DMS153 (cell line): ENCODE data around the gene TMIGD3.

Source experiments
- DNase-seq: peaks from one replicate; lab custom pipeline; 2025; lab: John Stamatoyannopoulos, UW

Gene TMIGD3

DNA sequence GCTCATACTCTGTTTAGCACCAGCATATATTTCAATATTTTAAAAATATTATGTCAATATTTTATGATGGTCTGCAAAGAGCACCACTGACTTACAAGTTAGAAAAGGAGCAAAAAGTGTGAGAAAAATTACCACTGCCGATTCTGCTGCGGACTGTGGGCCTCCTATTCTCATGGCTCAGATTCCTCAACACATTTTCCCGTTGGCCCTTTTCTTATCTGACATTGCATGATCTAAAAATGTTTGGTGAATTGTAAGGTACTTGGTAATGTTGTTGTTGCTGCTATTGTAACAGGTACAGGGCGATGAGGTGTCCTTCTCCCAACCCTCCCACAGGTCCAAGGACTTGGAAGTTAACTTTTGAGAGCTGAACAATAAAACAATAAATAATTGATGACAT, 28.9 kb downstream of the TMIGD3 start:
- no peak for DNase-seq

DNA sequence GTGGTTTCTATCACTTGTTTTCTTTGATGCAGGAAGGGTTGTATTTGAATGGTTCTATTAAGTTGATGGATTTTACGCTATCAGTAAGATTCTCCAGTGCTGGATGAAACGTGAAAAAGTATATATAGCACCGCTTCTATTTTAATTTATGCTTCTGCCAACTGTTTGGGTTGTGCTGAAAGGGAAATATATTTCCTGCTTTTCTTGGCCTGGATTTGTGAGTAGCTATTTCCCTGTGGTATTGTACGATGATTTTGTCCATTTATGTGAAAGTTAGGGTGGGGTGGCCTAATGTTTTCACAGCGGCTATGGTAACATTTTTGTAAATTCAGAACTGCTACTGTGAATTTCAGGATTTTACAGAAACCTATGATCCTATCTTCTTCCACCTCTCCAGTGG, 29.3 kb downstream of the TMIGD3 start:
- no peak for DNase-seq

DNA sequence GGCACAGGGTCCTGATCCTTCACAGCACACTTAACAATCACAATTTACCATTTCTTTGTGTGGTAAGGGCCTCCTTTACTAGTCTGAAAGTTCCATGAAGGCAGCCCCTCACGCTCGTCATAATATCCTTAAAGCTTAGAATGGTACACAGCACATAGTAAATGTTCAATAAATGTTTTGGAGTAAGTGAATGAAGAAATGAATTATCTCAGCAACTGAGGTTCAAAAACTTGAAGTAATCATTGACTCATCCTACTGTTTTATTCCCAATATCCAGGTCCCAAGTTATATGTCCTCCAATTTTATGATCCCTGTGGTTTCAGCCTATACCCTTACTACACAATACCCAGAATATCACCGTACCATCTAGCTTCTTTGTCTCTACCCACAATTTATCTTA, 31.9 kb downstream of the TMIGD3 start:
- no peak for DNase-seq

DNA sequence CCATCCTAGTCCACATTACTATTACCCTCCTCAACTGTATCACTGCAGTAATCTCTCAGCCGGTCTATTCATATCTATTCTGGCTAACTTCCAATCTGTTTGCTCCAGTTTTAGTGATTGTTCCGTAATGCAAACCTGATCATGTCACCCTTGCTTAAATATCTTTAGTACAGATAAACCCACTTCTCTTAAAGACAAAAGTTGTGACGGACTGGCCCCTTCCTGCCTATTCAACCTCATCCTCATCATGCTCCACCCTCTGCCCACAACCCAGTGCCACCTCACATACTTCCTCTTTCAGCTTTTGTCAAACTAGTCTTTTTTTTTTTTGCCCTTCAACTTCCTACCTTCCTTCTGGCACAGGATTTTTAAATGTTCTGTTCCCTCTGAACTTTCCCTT, 32.4 kb downstream of the TMIGD3 start:
- DNase-seq = no peak

DNA sequence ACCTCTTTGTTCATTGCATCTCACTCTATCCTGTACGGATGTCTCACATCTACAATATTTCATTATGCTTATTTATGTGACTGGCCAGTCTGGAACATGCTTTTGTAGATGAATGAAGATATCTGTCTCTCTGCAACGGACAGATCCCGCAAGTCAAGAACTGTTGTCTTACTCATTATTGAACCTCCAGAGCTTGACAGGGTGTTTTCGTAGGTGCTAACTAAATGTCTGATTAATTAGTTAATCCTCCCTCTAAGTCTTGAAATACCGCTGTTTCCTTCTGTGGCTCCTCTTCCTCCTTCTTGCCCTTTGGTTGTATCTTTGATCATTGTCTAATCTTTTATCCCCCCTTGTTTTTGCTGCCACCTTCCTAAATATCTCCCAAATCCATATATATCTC, 32.8 kb downstream of the TMIGD3 start:
- DNase-seq = no peak

DNA sequence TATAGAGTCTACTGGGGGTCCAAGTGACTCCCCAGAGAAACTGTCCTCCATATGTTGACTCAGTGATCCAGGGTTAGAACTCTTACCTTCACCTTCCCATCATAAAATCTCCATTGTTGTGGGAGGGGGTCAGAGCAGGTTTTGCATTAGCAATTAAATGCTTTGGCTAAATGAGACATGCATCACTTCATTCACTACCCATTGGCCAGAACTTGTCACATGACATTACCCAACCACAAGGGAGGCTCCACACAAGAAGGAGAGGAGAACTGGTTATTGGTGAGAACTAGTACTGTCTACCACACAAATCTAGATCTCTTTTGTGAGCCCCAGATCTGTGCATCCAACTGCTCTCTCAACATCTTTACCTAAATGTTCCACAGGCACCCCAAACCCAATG, 33.9 kb downstream of the TMIGD3 start:
- DNase-seq = no peak

DNA sequence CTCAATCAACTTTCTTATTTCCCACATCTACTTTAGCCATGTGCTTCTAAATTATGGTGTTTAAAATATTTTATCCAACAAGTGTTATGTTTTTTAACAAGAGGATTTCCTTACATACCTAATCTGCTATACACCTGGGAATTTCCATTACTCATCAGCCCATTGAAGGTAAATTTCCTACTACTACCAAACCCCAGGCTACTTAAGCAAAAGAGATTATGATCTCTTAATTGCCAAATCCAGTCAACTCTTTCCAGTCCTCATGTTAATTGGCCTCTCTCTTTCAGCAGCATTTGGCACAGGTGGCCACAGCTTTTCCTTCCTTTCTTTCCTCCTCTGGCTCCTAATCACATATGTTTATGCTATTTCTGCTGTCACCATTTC, 34.7 kb downstream of the TMIGD3 start:
- DNase-seq = no peak

DNA sequence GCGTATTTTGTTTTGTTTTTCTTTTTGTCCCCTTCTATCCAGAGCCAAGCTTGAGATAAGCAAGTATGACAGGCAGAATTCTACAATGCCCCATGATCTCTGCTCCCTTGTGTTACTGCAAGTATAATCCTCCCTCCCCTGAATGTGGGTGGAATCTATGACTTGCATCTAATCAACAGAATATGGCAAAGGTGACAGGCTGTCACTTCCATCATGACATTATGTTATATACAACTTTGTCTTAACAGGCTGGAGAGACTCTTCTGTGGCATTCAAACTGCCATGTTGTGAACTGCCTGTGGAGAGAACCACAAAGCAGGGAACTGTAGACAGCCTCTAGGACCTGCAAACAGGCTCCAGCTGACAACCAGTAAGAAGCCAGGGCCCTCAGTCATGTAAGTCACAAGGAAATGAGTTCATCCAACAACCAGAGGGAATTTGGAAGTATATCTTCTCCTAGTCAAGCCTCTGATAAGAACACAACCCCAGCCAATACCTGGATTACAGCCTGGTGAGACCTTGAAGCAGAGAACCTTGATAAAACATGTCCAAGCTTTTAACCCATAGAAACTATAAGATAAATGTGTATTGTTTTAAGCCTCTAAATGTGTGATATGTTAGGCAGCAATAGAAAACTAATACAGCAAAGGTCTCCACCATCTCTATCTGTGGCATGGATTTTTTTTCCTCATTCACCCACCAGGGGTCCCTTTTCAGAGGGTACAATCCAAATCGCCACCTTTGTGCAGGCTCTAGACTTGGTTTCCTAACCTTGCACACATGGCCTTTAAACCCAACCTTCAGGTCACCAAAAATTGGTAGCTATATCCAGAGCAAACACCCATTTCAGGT, 35.3 kb downstream of the TMIGD3 start:
- DNase-seq = no peak

DNA sequence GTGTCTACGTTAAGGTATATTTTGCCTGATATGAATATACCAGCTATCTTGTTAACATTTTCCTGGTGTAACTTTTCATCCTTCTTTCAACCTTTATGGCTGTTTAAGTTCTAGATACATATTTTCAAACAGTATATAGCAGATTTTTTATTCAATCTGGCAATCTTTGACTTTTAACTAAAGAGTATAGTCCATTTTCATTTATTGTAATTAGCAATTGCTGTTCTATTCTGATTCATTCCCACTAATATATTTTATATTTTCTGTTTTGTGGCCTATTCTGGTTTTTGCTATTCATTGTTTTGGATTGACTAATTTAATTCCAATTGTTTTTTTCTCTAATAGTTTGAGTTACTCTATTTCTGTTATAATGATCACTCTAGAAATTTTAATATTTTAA, 37.0 kb downstream of the TMIGD3 start:
- DNase-seq = no peak

DNA sequence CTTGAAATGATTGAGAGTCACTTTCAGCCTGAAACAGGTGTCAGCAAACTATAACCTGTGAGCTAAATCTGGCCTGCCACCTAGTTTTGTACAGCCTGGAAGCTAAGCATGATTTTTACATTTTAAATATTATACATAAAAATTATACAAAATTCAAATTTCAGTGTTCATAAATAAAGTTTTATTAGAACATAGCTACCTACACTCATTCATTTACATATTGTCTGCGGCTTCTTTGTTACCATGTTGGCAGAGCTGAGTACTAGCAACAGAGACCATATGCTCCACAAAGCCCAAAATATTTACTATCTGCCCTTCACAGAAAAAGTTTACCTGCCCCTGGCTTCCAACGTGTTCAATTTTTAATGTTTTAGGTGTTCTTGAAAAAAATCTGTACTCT, 37.7 kb downstream of the TMIGD3 start:
- no peak for DNase-seq

DNA sequence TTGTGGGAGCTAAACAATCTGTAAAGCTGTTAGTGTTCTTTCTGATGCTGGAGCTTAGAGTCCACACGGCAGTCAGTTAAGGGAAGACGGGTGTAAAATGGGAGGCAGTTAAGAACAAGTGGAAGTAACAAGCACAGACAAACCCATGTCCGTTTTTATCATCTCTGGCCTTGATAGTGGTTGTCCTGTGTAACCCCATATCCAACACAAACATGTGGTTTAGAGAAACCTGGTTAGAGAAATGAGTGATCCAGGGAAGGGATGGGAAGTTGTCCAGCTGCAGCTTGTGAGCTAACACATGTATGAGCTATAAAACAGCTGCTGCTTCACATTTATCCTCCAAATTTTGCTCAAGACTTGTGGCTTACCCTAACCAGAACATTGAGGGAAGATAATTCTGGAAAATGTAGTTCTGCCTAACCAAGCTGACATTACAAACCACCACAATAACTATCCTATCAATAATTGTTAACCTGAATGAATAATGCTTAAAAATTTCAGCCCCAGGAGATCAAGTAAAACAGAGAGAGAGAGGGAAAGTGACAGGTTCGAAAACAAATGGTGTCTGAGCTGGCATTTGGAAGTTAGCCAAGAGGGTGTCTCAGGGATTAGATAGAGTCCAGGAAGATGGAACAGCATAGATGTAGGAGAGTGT, 40.3 kb downstream of the TMIGD3 start:
- DNase-seq = no peak

DNA sequence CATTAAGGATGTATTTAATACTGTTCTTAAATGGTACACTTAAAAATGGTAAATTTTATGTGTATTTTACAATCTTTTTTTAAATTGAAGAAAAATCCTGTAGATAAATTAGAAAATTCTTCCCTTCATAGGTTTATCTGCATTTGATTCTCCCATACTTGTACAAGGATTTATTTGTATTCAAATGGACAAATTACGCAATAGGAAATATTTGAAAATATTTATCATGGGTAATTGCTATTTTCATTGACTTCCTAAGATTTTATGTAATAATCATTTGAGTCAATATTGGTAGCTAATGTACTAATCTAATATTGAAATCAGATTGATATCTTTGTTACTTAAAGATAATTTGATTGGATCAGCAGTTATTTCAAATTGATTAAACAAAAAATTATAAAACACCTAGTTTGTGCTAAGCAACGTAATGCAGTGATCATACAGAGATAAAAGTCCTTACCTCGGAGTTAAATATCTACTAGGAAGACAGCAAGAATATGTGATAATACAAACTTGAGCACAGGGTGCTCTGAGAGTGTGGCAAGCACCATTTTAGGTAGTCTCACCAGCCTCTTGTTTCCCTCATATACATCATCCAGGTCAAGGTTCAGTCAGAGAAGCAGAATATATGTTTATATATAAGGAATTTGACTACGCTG, 40.9 kb downstream of the TMIGD3 start:
- no peak for DNase-seq

DNA sequence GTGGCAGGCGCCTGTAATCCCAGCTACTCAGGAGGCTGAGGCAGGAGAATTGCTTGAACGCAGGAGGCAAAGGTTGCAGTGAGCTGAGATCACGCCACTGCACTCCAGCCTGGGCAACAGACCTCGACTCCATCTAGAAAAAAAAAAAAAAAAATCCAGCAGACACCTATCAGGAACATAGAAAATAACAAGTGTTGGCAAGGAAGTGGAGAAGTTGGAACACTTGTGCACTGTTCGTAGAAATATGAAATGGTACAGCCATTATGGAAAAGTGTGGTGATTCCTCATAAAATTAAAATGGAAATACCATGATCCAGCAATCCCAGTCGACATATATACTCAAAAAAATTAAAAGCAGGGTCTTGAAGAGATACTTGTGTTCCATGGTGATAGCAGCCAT, 41.7 kb downstream of the TMIGD3 start:
- no peak for DNase-seq

DNA sequence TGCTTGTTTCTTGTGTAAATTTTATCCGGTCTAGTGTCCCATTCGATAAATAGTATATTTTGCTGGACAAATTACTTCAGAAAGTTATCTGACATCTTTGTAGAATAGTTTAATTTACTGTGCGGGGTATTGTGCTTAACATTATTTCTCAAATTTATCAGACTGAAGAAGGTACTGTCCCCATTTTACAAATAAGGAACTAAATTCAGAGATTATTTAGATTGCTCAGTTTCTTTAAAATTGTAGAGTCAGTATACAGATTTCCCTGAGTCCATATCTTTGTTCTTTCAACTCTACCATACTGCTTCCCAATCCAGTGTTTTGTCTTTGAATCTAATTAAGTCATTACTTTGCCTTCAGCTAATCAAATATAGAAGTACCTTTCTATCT, 47.8 kb downstream of the TMIGD3 start:
- no peak for DNase-seq

DNA sequence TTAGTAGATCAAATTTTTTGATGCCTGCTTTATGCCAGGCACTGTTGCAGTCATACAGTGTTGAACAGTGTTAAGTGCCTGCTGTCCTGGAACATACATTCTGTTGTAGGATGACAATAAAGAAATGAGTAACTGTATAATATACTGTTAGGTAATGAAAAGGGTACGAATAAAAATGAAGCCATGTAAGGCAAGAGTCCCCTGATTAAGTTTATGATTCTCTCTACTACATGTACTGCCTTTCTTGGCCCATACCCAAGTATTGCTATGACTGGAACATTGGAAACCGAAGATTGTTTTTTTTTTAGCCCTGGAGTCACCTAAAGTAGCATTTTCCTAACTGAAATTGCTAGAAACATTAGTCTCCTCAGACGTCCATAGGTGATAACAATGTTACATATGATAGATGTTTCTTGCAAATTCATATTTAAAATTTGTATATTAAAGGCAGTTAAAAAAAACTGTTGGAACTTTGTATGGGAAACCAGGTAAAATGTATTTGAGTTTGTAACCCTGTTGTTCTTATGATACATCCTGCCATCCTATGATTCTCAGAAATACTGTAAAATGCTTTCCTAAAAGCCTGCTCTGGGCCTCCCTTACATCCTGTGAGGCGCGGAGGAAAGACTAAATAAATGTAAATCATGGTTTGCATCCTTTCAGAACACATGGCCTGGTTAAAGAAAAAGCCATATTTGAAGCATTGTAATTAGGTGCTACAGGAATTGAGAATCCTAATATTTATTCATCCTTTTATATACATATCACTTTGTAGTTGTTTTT, 48.4 kb downstream of the TMIGD3 start:
- DNase-seq = no peak

DNA sequence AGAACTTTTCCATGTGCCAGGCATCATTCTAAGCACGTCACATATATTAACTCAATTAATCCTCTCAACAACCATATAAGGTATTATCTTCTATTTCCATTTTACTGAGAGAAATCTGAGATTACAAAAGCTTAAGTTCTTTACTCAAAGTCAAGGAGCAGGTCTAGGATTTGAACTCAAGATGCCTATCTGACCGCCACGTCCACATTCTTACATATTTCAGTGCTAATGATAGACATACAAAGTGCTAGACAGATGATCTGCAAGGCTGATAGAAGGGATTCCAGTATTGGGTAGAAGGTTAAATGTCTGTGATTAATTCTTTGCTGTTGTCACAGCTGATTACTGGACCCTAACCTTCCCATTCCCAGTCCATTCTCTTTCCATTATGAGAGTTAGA, 49.7 kb downstream of the TMIGD3 start:
- DNase-seq = no peak

DNA sequence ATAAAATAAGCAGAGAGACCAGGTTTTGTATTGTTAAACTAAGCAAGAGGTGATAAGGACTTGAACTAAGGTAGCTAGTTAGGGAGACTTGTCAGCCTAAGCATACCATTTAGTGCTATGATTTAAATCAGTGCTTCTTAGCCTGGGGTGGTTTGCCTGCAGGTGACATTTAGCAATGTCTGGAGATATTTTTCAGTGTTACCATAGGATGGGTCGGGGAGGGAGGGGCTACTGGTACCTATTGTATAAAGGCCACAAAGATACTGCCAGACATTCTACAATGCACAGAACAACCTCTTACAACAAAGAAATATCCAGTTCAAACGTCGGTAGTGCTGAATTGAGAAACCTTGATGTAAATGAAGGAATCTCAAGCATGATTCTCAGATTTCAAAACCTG, 50.9 kb downstream of the TMIGD3 start:
- no peak for DNase-seq

DNA sequence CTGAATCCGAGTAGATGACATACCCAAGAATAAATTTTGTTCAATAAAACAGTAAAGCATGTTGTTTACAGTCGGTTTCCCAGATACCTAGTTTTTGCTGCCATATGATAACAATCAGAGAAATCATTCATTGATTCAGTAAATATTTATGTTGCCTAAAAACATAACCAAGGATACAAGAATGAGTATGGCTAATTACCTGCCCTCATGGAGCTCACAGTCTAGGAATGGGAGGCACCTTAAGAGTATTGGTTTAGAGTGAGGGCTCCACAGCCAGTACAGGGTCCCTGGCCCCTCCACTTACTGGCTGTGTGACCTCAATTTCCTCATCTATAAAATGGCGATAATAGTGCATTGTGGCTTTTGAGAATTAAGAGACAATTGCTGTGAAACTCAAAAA, 53.2 kb downstream of the TMIGD3 start:
- no peak for DNase-seq

DNA sequence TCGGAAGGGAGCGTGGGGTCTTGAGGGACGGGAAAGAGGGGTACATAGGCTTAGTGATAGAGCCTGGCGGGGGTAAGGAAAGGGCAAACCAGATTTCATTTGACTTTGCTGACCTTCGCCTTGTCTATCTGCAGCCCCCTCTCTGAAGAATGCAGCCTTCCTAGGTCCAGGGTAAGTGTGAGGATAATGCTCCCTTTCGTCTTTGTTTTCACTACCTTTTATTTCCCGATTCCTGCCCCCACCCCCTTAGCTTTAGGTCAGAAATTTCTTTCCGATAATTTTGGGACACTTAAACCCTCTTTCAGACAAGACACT, 53.8 kb downstream of the TMIGD3 start:
- DNase-seq = no peak

DNA sequence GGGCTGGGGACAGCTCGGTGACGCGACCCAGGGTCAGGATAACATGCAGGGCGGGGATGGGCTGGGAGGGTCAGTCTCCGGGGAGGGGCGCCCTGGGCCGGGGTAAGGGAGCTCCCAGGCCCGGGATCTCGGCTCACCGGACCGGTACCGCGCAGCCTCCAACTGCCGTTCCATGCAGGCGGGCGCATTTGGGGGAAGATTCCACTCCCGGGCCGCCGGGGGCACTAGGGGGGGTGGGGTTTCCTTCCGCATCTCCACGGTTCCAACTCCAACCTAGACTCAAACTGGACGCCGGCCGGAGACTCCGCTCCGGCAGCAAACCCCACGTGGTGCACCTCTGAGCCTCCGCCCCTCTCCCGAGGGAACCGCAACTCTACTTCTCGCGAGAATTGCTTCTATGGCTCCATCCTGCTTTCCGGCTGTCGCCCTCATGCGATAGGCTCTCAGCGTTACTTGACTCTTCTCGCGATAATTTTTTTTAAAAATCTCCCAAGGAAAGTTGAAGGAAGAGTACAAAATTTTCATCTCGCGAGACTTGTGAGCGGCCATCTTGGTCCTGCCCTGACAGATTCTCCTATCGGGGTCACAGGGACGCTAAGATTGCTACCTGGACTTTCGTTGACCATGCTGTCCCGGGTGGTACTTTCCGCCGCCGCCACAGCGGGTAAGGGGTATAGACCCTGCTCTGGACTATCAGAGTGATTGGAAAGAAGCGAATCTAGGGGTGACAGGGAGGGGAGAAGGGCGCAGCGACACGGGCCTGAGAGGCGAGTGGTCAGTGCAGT, 54.3 kb downstream of the TMIGD3 start, which contains the start of the genes ATP5PB and WDR77:
TSS of gene ATP5PB (plus strand) at position 547 of the 785 bp plus-strand sequence. CDS start at position 625, 78 bp downstream.
TSS of gene WDR77 (minus strand) at position 339 of the 785 bp plus-strand sequence. CDS start at position 252, 87 bp downstream.
- peak; percentile 99 for DNase-seq

DNA sequence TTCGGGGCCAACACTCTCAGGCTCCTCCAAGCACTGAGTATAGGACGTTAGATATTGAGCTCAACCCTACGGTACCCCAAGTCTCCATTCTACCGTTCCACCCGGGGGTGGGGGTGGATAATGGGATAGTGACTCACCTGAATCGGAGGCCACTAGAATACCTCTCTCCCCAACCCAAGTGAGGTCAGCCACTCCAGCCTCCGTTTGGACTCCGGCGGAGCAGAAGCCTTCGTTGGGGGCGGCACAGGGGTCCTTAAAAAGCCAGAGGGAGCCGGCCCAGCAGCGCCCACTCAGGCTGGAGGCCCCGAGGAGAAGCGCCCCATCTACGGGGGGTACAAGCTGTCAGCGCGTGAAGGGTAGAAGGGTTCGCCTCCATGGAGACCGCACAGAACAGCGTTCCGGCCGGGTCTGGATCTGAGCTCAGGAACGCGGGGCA, 54.9 kb downstream of the TMIGD3 start:
- no peak for DNase-seq
